Measurements from ENCODE around the gene BAMBI.

BAMBI gene

DNA sequence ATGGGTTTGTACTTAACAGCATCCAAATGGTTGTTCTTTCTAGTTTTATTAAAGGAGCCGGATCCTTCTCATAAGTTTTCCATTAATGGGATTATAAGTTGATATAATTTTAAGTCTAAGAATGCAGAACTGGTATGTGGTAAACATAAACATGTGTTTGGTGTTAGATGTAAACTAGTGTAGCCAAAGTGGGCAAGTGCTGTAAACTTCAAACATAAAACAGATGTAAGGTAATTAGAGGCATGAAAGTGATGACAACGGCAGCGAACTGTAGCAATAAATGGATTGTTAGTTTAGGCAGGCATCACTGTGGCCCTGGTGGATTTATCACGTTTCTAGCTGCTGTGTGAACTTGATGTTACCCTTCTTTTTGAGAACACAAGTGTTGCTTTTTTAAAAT lies 37.9 kb downstream of the BAMBI start:
- ATAC-seq: no peak

DNA sequence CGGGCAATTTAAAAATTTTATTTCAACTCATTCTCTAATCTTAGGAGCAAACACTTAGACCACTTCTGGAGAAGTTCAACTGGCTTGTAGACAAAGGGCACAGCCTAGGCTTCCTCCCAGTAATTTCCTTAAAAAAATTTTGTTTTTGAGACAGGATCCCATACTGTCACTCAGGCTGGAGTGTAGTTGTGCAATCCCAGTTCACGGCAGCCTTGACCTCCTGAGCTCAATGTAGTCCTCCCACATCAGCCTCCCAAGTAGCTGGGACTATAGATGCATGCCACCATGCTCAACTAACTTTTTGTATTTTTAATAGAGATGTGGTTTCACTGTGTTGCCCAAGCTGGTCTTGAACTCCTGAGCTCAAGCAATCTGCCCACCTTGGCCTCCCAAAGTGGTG lies 38.4 kb downstream of the BAMBI start:
- no peak for ATAC-seq
- TF ChIP-seq SNAI2 (CRISPR knock-in tag; IDR thresholded peaks at IDR 0.05) (no peak), ISL1 (CRISPR knock-in tag; IDR thresholded peaks at IDR 0.05) (no peak), RARB (CRISPR knock-in tag; IDR thresholded peaks at IDR 0.05) (no peak), ARNTL (CRISPR knock-in tag; IDR thresholded peaks at IDR 0.05; ENCODE audit: borderline replicate concordance, low read depth) (no peak), ZFP30 (CRISPR knock-in tag; IDR thresholded peaks at IDR 0.05) (no peak), ESRRG (CRISPR knock-in tag; IDR thresholded peaks at IDR 0.05) (no peak), ZNF70 (CRISPR knock-in tag; IDR thresholded peaks at IDR 0.05) (no peak), OSR1 (CRISPR knock-in tag; IDR thresholded peaks at IDR 0.05) (no peak), CSDC2 (CRISPR knock-in tag; IDR thresholded peaks at IDR 0.05) (no peak)
- TF ChIP-seq, protein P1, sequence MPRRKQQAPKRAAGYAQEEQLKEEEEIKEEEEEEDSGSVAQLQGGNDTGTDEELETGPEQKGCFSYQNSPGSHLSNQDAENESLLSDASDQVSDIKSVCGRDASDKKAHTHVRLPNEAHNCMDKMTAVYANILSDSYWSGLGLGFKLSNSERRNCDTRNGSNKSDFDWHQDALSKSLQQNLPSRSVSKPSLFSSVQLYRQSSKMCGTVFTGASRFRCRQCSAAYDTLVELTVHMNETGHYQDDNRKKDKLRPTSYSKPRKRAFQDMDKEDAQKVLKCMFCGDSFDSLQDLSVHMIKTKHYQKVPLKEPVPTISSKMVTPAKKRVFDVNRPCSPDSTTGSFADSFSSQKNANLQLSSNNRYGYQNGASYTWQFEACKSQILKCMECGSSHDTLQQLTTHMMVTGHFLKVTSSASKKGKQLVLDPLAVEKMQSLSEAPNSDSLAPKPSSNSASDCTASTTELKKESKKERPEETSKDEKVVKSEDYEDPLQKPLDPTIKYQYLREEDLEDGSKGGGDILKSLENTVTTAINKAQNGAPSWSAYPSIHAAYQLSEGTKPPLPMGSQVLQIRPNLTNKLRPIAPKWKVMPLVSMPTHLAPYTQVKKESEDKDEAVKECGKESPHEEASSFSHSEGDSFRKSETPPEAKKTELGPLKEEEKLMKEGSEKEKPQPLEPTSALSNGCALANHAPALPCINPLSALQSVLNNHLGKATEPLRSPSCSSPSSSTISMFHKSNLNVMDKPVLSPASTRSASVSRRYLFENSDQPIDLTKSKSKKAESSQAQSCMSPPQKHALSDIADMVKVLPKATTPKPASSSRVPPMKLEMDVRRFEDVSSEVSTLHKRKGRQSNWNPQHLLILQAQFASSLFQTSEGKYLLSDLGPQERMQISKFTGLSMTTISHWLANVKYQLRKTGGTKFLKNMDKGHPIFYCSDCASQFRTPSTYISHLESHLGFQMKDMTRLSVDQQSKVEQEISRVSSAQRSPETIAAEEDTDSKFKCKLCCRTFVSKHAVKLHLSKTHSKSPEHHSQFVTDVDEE (CRISPR knock-in tag; IDR thresholded peaks at IDR 0.05): no peak

More for the DNA sequence above, 37.9 kb downstream of the BAMBI start:
- no peak for TF ChIP-seq OSR1 (CRISPR knock-in tag; IDR thresholded peaks at IDR 0.05)
- TF ChIP-seq, protein P1 (CRISPR knock-in tag; IDR thresholded peaks at IDR 0.05): no peak

DNA sequence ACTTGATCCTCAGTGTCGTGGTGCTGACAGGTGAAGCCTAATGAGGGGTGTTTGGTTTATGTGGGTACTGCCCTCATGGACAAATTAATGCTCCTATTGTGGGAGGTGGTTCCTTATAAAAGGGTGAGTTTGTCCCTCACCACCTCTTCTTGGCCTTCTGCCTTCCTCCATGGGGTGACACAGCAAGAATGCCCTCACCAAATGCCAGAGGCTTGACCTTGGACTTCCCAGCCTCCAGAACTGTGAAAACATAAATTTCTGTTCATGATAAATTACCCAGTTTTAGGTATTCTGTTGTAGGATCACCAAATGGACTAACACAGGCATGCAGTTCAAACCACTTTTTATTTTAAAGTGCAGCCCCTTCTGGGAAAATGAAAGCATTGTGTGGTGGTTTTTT lies 39.4 kb downstream of the BAMBI start:
- no peak for ATAC-seq
- TF ChIP-seq, protein P2, sequence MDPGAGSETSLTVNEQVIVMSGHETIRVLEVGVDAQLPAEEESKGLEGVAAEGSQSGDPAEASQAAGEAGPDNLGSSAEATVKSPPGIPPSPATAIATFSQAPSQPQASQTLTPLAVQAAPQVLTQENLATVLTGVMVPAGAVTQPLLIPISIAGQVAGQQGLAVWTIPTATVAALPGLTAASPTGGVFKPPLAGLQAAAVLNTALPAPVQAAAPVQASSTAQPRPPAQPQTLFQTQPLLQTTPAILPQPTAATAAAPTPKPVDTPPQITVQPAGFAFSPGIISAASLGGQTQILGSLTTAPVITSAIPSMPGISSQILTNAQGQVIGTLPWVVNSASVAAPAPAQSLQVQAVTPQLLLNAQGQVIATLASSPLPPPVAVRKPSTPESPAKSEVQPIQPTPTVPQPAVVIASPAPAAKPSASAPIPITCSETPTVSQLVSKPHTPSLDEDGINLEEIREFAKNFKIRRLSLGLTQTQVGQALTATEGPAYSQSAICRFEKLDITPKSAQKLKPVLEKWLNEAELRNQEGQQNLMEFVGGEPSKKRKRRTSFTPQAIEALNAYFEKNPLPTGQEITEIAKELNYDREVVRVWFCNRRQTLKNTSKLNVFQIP (CRISPR knock-in tag; IDR thresholded peaks at IDR 0.05; ENCODE audit: borderline replicate concordance, low read depth): no peak
- no peak for TF ChIP-seq ARNTL (CRISPR knock-in tag; IDR thresholded peaks at IDR 0.05; ENCODE audit: borderline replicate concordance, low read depth)
- TF ChIP-seq, protein P3, sequence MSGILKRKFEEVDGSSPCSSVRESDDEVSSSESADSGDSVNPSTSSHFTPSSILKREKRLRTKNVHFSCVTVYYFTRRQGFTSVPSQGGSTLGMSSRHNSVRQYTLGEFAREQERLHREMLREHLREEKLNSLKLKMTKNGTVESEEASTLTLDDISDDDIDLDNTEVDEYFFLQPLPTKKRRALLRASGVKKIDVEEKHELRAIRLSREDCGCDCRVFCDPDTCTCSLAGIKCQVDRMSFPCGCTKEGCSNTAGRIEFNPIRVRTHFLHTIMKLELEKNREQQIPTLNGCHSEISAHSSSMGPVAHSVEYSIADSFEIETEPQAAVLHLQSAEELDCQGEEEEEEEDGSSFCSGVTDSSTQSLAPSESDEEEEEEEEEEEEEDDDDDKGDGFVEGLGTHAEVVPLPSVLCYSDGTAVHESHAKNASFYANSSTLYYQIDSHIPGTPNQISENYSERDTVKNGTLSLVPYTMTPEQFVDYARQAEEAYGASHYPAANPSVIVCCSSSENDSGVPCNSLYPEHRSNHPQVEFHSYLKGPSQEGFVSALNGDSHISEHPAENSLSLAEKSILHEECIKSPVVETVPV (CRISPR knock-in tag; IDR thresholded peaks at IDR 0.05): no peak
- no peak for TF ChIP-seq ZFP3 (CRISPR knock-in tag; IDR thresholded peaks at IDR 0.05)
- no peak for TF ChIP-seq OSR1 (CRISPR knock-in tag; IDR thresholded peaks at IDR 0.05)

DNA sequence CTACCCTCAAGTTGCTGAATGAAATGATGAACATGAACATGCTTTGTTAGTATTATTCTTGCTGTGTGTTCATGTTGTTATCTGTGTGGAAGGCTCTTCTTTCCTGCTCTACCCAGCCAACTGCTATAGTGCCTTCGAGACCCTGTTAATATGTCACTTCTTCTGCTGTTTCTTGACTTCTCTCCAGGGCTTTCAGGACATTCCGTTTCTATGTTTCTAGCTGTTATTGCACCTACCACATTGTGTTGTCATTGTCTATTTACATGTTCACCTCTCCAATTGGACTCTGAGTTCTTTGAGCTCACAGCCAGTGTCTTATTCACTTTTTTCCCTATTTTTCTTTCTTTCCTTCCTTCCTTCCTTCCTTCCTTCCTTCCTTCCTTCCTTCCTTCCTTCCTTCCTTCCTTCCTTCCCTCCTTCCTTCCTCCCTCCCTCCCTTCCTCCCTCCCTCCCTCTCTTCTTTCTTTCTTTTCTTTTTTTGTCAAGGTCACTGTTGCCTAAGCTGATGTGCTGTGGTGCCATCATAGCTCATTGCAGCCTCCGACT lies 40.4 kb downstream of the BAMBI start:
- TF ChIP-seq ISL1 (CRISPR knock-in tag; IDR thresholded peaks at IDR 0.05): no peak

DNA sequence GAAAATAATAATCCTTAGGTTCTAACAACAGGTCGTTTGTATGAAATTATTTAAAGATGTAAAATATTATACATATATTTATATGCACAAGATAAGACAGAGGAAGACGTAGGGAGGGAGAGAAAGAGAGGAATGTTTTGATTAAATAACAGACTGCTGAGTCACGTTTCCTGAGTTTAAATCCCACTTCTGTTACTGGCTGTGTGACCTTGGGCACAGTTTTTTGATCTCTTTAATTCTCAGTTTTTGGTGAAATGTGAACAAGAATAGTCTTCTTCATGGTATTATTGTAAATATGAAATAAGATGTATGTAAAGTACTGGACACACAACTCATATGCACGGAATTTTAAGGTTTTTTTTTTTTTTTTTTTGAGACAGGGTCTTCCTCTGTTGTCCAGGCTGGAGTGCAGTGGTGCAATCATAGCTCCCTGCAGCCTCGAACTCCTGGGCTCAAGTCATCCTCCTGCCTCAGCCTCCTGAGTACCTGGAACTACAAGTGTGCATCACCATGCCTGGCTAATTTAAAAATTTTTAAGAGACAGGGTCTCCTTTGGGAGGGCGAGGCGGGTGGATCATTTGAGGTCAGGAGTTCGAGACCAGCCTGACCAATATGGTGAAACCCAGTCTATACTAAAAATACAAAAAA lies 42.6 kb downstream of the BAMBI start:
- TF ChIP-seq GLIS3 (CRISPR knock-in tag; IDR thresholded peaks at IDR 0.05) (no peak), CSDC2 (CRISPR knock-in tag; IDR thresholded peaks at IDR 0.05) (no peak), RARB (CRISPR knock-in tag; IDR thresholded peaks at IDR 0.05) (no peak), ESRRG (CRISPR knock-in tag; IDR thresholded peaks at IDR 0.05) (no peak), BACH2 (CRISPR knock-in tag; IDR thresholded peaks at IDR 0.05; ENCODE audit: borderline replicate concordance) (no peak)
- peak; percentile 70 for ATAC-seq

More for the DNA sequence above, 40.4 kb downstream of the BAMBI start:
- ATAC-seq: no peak
